ENCODE results near the gene ASPN.

The ASPN gene

DNA sequence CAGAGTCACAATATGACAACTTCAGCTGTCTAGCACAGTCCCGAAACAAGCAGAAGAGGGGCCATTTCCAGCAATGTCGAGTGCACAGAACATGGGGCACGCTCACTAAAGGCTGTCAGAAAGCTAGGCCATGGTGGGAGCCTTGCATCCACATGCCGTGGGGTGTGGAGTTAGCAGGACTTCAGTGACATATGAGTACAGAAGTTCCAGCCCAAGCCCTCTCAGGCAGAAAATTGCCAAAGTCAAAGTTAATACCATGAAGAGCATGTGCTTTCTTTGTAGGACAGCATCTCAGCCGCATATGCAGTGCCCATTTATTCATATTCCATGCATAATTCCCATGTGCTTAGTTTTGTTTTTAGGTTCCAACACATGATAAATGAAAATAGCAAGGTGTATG is 26.7 kb upstream of the ASPN start:
- H3K36me3 Mint-ChIP-seq (ENCODE audit: low read depth), result no peaks in the 10 kb centered on the region
- no peak for DNase-seq
- no peaks in the 10 kb centered on the region for H3K27me3 Mint-ChIP-seq (ENCODE audit: low read depth, poor library complexity)
- TF ChIP-seq, protein P1, sequence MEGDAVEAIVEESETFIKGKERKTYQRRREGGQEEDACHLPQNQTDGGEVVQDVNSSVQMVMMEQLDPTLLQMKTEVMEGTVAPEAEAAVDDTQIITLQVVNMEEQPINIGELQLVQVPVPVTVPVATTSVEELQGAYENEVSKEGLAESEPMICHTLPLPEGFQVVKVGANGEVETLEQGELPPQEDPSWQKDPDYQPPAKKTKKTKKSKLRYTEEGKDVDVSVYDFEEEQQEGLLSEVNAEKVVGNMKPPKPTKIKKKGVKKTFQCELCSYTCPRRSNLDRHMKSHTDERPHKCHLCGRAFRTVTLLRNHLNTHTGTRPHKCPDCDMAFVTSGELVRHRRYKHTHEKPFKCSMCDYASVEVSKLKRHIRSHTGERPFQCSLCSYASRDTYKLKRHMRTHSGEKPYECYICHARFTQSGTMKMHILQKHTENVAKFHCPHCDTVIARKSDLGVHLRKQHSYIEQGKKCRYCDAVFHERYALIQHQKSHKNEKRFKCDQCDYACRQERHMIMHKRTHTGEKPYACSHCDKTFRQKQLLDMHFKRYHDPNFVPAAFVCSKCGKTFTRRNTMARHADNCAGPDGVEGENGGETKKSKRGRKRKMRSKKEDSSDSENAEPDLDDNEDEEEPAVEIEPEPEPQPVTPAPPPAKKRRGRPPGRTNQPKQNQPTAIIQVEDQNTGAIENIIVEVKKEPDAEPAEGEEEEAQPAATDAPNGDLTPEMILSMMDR (IDR thresholded peaks at IDR 0.05), result no peak
- H3K4me1 Mint-ChIP-seq, result no peaks in the 10 kb centered on the region
- H3K9me3 Mint-ChIP-seq, result no peaks in the 10 kb centered on the region
- no peak overlapping the region for H3K4me3 Mint-ChIP-seq
- H3K27ac Mint-ChIP-seq, result no peak overlapping the region

DNA sequence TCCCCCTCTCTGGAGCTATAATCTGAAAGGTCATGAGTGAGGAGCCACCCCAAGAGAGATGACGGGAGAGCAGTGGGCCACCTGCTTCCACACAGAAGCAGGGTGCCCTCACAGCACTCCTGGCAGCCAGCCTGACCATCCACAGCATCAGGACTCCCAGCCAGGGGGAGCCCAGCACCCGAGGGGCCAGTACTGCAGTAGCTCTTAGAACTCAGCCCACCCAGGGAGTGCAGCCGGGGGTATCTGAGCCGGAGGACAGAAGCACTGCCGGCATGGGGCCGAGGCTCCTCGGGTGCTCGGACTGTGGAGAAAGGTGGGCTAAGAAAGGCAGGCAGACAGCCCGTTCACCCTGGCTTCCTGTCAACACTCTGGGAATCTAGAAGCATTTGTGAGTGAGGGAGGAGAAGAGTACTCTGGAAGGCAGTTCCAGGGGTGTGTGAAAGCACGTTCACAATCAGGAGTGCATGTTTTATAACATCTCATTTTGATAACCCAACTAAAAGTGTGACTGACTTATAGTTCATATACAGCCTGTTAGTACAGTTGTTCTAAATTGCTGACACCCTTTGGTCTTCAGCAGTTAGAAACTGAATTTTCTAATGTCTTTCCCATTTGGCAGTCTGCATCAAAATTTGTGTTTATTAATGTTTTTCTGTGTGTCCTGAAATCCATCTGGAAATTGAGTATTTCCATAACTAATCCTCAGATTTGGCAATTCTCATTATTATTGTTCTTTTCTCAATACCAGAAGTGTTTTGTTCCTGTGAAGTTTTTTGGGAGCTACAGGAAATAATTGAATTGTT is 25.9 kb upstream of the ASPN start:
- Mint-ChIP-seq H3K27ac (no peak overlapping the region), H3K9me3 (no peaks in the 10 kb centered on the region), H3K27me3 (ENCODE audit: low read depth, poor library complexity) (no peaks in the 10 kb centered on the region), H3K4me3 (no peak overlapping the region), H3K36me3 (ENCODE audit: low read depth) (no peaks in the 10 kb centered on the region), H3K4me1 (no peaks in the 10 kb centered on the region)
- TF ChIP-seq, protein P1 (IDR thresholded peaks at IDR 0.05), result no peak
- no peak for DNase-seq

DNA sequence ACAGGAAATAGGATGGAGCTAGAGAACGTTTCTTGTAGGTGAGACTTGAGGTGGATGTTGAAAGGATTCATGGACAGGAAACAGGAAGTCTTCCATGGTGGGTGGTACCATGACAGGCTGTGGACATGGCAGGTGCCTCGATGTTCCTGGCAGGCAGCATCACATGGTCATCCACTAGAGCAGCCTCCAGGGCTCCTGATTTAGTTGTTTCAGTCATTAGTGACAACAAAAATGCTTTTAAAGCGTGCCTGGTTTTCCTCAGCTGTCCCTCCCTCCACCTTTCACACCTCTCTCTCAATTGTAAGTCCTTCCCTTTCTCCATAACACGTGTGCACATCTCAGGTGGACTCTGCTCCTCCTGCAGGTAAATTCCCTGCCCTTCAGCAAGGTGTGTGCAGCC is 25.2 kb upstream of the ASPN start:
- H3K9me3 Mint-ChIP-seq, result no peaks in the 10 kb centered on the region
- no peak overlapping the region for H3K27ac Mint-ChIP-seq
- no peaks in the 10 kb centered on the region for H3K4me1 Mint-ChIP-seq
- H3K4me3 Mint-ChIP-seq, result no peak overlapping the region
- TF ChIP-seq, protein P1 (IDR thresholded peaks at IDR 0.05), result no peak
- no peaks in the 10 kb centered on the region for H3K36me3 Mint-ChIP-seq (ENCODE audit: low read depth)
- DNase-seq, result no peak
- no peaks in the 10 kb centered on the region for H3K27me3 Mint-ChIP-seq (ENCODE audit: low read depth, poor library complexity)

DNA sequence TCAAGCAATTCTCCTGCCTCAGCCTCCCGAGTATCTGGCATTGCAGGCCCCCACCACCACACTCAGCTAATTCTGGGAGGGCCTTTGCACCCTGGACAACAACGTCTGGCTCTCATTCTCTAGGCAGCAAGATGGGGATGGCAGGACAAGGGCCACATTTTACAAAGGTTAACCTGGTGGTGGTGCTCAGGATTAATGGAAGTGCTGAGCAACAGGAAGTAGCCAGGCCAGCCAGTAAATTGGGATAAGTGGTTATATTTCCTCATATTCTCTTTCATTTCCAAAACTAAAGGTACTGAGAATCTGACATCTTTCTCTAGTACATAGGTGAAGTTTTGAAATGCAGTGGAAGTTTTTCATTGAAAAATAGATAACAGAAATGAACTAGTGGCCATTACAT is 24.7 kb upstream of the ASPN start:
- TF ChIP-seq, protein P1 (IDR thresholded peaks at IDR 0.05), result no peak
- no peak overlapping the region for H3K27ac Mint-ChIP-seq
- H3K4me3 Mint-ChIP-seq, result no peak overlapping the region
- no peaks in the 10 kb centered on the region for H3K4me1 Mint-ChIP-seq
- no peaks in the 10 kb centered on the region for H3K36me3 Mint-ChIP-seq (ENCODE audit: low read depth)
- no peaks in the 10 kb centered on the region for H3K9me3 Mint-ChIP-seq
- no peak for DNase-seq
- no peaks in the 10 kb centered on the region for H3K27me3 Mint-ChIP-seq (ENCODE audit: low read depth, poor library complexity)

DNA sequence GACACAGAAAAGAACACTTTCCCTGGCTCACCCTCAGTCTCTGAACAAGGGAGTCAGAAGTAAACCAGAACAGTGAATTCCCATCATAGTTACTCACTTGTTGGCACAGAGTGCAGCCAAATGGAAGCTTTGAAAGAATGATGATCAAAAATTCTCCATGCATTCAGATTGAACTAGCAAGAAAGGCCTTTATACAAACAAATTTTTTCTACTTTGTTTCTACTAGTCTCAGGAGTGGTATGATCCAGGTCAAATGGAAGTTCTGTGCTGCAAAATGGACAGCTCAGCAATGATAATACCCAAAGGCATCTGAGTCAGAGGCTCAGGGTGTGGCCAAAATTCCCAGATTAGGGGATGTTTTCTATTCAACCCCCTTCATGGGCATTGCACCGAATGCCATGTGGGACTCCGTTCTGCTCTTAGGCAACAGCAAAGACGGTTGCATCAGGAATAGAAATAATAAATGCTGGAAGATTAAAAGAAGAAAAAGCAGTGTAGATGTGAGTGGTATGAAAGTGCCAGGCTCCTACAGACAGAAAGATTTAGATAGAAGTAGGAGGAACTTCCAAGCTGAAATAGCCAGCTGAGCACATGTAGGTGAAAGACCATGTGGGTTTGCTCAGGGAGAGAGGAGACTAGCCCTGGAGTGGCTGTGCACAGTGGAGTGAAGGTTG is 24.0 kb upstream of the ASPN start:
- no peak for DNase-seq
- no peaks in the 10 kb centered on the region for H3K27me3 Mint-ChIP-seq (ENCODE audit: low read depth, poor library complexity)
- no peaks in the 10 kb centered on the region for H3K36me3 Mint-ChIP-seq (ENCODE audit: low read depth)
- H3K27ac Mint-ChIP-seq, result no peak overlapping the region
- no peaks in the 10 kb centered on the region for H3K4me1 Mint-ChIP-seq
- no peak overlapping the region for H3K4me3 Mint-ChIP-seq
- TF ChIP-seq, protein P1 (IDR thresholded peaks at IDR 0.05), result no peak
- no peaks in the 10 kb centered on the region for H3K9me3 Mint-ChIP-seq

All from nephron progenitor cell (in vitro differentiated cells).